Testis (tissue), 2 donors: Measurements from ENCODE around the gene SRRD.

Source experiments
- CTCF ChIP-seq, 3 experiments: fragments of 450-650 bp in 2 of 3; fragments of 200-600 bp in 1 of 3; sonication (generic) in 1 of 3; IDR thresholded peaks; one replicate each; pipeline ENCODE4 v1.5.1; 2016 to 2019; ENCODE audit warnings: antibody characterized with exemption in 3 of 3, mild to moderate bottlenecking in 2 of 3, moderate library complexity in 1 of 3
- POLR2A ChIP-seq: fragments of 450-650 bp; IDR thresholded peaks from one replicate; pipeline ENCODE4 v1.6.1; 2017; ENCODE audit warnings: antibody characterized with exemption, mild to moderate bottlenecking, moderate library complexity

GRCh38 chr22:26462641-26463040, 21.0 kb upstream of the SRRD start:
- TF ChIP-seq CTCF (IDR thresholded peaks at IDR 0.05): no peak
- TF ChIP-seq POLR2A: no peak
